ENCODE measurements around the gene ANTXRL.
"Not testable (repeated sequence)": the region's sequence is repeated elsewhere in the genome, so short reads cannot be mapped to it uniquely, and the experiment has no call there.

The ANTXRL gene

GRCh38 chr10:46255210-46255609 lies 31.6 kb upstream of the ANTXRL start:
- DNase-seq = not testable (repeated sequence)

- peak; percentile 22 for DNase-seq
These were observed 30.7 kb upstream of the ANTXRL start for GRCh38 chr10:46255801-46256747.

GRCh38 chr10:46257099-46257498 lies 29.7 kb upstream of the ANTXRL start:
- no peak for DNase-seq

DNA sequence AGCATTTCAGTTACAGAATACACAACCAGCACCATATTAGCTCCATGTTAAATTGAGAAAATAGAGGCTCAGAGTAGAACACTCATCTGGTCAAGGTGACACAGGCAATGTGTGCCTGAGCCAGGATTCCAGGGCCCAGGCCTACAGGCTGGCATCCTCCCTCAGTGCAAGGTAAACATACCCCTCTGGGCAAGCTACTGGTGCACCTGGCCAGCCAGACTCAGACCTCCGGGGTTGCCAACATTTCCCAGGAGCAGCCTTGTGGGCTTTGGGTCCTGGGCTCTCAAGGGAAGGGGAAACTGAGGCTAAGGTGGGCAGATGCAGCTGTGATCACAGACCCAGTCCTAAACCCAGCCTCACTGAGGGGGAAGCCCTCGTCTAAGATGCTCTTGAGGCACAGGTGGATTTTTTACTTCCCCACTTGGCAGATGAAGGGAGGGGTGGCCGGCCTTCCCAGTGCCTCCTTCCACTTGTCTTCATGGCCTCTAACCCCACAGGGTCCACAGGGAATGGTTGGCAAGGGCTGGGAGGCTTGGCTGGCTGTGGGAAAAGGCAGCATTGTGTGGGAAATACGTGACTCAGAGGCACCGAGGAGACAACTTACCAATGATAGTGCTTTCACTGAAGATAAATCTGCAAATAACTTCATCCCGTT lies 23.8 kb upstream of the ANTXRL start:
- not testable (repeated sequence) for DNase-seq

GRCh38 chr10:46263831-46264268 lies 22.9 kb upstream of the ANTXRL start:
- DNase-seq = no peak

DNA sequence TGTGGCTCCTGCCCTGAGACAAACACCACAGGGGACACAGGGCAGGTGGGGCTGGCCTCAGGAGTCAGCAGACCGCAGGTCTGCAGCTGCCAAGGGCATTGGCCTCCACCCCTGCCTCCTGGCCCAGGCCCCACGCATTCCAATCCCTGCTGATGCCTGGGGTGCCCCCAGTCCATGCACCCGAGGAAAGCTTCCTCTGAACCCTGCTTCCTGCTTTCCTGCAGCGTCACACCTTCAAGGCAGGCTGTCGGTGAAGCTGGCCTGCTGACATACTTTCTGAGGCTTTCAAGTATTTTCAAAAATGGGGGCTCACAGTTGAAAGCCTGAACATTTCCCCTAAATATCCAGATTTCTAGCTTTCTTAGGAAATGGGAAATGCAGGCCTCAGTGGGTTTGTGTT lies 22.5 kb upstream of the ANTXRL start:
- no peak for DNase-seq

- no peak for DNase-seq
These were observed 21.9 kb upstream of the ANTXRL start for GRCh38 chr10:46264737-46265368.

DNA sequence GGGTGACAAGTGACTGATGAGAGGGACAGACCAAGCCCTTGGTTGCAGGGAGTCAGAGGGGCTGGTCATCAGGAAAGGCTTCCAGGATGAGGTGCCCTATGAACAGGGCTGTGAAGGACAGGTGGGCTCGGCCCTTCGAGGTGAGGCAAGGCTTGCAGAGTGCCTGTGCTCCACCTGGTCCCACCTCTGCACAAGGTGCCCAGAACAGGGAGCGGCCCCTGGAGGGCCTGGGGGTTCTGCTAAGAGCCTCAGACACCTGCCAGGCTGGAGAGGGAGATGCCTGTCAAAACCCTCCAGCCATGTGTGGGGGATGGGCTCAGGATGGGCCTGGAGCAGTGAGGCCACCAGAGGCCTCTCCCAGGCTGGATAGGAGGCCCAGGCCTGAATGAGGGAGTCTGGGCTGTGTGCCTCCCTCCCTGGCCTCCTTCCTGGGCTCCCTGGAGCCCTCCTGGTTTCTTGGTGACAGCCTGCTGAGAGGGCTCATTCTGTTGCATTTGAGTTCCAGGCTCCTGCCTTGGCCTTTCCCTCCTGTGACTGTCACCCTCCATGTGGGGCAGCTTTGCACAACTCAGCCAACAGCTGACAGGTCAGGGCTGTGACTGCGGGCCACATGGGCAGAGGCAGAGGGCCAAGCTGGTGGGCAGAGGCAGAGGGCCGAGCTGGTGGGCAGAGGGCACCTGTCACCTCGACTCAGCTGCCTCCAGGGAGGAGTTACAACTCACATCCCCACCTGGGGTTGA lies 21.1 kb upstream of the ANTXRL start:
- DNase-seq = not testable (repeated sequence)

DNA sequence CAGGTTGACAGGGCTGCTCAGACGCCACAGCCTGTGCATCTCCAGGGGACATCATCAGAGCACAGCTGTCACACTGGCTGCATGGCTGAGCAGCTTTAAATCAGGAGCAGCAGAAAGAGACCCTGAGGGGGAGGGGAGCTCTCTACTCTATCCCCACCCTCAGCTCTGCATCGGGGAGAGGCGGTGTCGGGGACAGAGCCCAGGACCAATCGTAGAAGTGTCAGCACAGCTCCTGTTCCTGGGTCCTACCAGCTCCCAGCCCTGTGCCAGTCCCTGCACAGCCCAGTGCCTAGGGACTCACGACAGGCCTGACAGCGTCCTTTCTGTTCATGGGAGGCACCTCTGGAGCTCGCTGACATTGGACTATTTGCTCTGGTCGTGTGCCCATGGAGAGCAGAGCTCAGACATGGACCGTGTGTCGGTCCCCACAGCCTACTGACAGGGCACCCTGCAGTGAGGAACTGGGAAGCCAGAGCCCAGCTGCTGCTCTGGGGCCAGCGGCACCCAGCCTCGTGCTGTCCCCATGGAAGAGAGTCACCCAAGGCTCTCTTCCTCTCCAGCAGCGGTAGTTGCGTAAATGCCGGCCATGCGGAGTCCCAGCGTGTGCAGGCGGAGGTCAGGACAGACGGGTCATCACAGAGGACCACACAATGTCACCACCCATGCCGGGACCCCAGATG lies 20.4 kb upstream of the ANTXRL start:
- no peak for DNase-seq

- DNase-seq = no peak
These were observed 19.4 kb upstream of the ANTXRL start for GRCh38 chr10:46267132-46267985.

DNA sequence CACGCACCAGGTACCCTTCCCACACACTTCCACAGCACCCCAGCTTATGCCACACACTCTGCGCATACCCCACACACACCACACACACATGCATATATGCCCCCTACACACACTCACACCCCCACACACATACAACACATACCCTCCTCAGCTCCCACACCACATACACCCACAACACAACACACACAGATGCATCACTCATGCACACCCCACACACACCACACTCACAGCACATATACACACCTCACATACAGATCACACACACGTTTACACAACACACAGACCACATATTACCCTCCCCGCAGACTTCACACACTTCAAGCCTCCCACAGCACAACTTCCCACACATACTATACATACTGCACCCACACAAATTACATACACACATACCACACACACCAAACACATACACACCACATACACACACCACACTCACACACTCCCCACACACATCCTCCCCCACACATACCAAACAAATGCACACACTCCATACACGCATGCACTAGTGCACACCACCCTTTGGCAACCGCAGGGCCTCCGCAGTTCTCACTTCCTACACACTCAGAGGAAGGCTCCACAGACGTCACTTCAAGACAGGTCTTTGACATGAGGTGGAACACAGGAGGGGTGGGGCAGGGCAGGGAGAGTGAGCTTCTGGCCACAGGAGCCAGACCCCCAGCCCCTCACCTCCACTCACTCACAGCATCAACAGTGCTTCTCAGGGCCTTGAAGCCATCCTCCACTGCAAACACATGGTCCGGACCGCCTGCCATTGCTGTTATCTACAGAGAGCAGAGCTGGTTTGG lies 18.5 kb upstream of the ANTXRL start:
- no peak for DNase-seq

GRCh38 chr10:46269554-46270053 lies 17.2 kb upstream of the ANTXRL start:
- not testable (repeated sequence) for DNase-seq

- no peak for DNase-seq
These were observed 16.5 kb upstream of the ANTXRL start for GRCh38 chr10:46270086-46270811.

DNA sequence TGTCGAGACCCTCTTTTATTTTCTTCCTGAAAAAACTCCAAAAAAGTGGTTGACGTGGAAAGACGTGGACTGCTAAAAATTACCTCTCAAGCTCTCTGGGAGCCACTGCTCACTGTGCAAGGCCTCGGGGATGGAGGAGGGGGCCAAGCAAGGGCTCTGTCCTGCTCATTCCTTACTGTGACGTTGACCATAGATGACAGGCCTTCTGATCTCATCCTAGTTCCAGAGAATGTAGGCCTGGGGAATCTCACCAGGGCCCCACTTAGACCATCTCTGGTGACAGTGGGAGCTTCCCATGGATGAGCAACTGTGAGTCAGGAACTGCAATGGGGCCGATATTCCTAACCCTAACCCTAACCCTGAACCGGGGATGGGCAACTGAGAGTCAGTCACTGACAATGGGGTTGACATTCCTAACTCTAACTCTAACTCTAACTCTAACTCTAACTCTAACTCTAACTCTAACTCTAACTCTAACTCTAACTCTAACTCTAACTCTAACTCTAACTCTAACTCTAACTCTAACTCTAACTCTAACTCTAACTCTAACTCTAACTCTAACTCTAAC lies 15.8 kb upstream of the ANTXRL start:
- not testable (repeated sequence) for DNase-seq

DNA sequence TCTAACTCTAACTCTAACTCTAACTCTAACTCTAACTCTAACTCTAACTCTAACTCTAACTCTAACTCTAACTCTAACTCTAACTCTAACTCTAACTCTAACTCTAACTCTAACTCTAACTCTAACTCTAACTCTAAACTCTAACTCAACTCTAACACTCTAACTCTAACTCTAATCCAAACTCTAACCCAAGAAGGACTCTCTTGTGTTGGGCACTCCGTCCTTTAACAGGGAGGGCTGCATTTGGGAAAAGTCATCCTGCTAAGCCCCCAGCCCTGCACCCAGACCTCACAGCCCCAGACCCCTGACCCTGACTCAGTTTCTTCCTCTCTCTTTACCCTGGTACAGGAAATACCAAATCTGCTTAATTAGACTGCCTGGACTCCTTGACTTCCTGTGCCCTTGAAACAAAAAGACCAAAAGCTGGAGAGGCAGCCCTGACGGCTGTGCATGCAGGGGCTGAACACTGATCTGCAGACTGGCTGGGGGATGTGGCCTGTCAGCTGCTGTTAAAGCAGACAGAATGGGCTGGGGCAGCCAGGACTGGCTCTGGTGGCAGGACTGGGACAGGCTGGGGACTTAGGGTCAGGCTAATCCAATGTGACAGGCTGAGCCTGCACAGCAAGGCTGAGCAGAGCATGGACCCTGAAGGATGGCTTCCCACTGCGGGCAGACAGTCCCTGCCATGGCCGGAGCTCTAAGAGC lies 14.8 kb upstream of the ANTXRL start:
- not testable (repeated sequence) for DNase-seq

DNA sequence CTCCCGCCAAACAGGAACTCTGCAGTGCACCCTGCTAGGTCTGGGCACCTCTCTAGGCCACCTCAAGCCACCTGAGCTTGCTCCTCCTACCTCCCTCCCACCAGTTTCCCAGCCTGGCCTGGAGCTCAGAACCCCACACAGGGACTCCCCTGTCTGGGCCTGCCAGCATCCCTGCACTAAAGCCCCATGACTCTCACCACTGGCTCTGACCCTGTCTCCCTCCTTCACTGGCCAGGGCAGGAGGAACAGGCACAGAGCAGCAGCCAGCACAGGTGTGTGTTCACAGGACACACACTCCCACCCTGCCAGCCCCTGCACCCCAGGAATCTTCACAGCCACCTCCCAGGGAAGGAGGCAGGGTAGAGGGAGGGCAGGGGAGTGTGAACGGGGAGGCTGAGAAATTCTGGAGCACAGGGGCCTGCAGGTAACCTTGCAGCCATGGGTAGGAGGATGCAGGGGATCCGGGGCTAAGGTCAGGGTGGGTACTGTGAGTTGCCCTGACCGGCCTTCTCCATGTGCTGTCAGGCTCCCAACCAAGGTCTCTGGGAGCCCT lies 13.9 kb upstream of the ANTXRL start:
- no peak for DNase-seq

DNA sequence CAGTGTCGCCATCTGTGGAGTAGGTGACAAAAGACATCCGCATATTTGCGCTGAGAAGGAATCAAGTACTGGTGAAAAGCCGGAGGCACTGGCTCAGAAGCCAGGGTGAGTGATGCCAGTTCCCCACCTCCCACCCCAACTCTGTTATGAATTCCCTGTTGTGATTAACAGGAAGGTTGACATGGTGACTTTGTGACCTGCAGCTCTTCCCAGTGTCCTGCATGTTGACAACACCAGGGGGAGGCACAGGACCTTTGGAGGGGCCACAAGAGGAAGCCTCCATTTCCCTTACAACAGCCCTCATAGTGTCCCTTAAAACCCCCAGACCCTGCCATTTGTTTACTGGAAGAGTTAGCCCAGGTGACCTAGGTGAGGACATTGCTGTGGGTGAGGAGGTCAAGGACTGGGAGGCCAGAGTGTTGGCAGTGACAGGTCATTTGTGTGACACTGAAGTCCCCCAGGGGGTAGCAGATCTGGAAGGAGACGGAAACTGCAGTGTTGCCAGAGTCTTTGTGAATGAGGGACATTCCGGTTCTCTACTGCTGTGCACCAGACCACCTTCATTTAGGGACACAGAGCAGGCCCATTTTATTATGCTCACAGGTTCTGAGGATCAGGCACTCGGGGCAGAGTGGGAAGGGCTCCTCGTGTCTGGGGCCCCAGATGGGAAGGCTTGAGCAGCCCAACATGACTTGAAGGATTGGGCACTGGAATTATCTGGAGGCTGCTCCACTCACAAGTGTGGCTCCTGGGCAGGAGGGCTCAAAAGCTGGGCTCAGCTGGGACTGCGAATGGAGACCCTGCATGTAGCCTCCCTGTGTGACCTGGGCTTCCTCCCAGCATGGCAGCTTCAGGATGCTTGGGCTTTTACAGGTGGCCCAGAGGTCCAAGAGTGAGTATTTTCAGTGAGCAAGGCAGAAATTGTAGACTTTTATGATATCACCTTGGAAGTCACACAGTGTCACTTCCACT lies 13.0 kb upstream of the ANTXRL start:
- no peak for DNase-seq

Measured in fibroblast of skin of right biceps (primary cell).